PC-3 (cell line): ENCODE measurements around the gene FIS1. TPM values are rescaled to one million over a fixed set of nuclear protein-coding genes. Genes with fewer than 3 reads are reported as not detected.

Experiments
- ATAC-seq: fragments of 200-7000 bp; cut with Tn5 transposase; 2 replicates; pipeline ENCODE4 v1.9.1; 2020; ENCODE audit warnings: mild to moderate bottlenecking, moderate library complexity
- BruUV-seq: library from RNA; stranded (reverse); fragments of 400-500 nt; replicated peaks from 2 replicates; lab custom pipeline; 2021; lab: Mats Ljungman, UMichigan
- CTCF ChIA-PET: fragments of 300-600 bp; sonication (Branson Sonifier 250); formaldehyde crosslinking; loops from one replicate; lab custom pipeline; 2022; ENCODE audit warnings: antibody characterized with exemption; lab: Charles Lee
- POLR2A ChIA-PET: fragments of 300-600 bp; sonication (Branson Sonifier 250); formaldehyde crosslinking; loops from one replicate; lab custom pipeline; 2022; ENCODE audit warnings: antibody characterized with exemption; ENCODE audit not compliant: unreplicated experiment; lab: Charles Lee
- DNase-seq: peaks from one replicate; pipeline ENCODE4 v3.0.0-alpha.2; 2015
- H2AFZ ChIP-seq: fragments of 300-600 bp; sonication (generic); 2 replicates; pipeline ENCODE4 v1.6.0; 2016; ENCODE audit warnings: antibody characterized with exemption, low read length
- H3F3A ChIP-seq: fragments of 300-600 bp; sonication (generic); one replicate; pipeline ENCODE4 v1.6.0; 2017; ENCODE audit warnings: antibody characterized with exemption, low read length, control low read depth, mild to moderate bottlenecking; ENCODE audit not compliant: unreplicated experiment
- H3K27ac ChIP-seq: fragments of 300-600 bp; sonication (generic); 2 replicates; pipeline ENCODE4 v1.5.1; 2016; ENCODE audit warnings: mild to moderate bottlenecking, low read length
- H3K27me3 ChIP-seq: fragments of 300-600 bp; sonication (generic); 2 replicates; pipeline ENCODE4 v1.6.1; 2016; ENCODE audit warnings: low read length, mixed read lengths
- H3K36me3 ChIP-seq: fragments of 300-600 bp; sonication (generic); 2 replicates; pipeline ENCODE4 v1.6.1; 2016; ENCODE audit warnings: low read depth, mixed run types, low read length, mixed read lengths
- H3K4me1 ChIP-seq: fragments of 300-600 bp; sonication (generic); 2 replicates; pipeline ENCODE4 v1.5.1; 2016; ENCODE audit warnings: low read length; ENCODE audit not compliant: insufficient read depth
- H3K4me2 ChIP-seq: fragments of 300-600 bp; sonication (generic); 2 replicates; pipeline ENCODE4 v1.6.0; 2016; ENCODE audit warnings: low read length
- H3K4me3 ChIP-seq: fragments of 300-600 bp; sonication (generic); 2 replicates; pipeline ENCODE4 v1.5.1; 2016; ENCODE audit warnings: mild to moderate bottlenecking, low read length, mixed read lengths
- H3K79me2 ChIP-seq: fragments of 300-600 bp; sonication (generic); 2 replicates; pipeline ENCODE4 v1.6.1; 2017; ENCODE audit warnings: low read length, mixed read lengths
- H3K9ac ChIP-seq: fragments of 300-600 bp; sonication (generic); 2 replicates; pipeline ENCODE4 v1.6.0; 2016; ENCODE audit warnings: mild to moderate bottlenecking, low read length
- H3K9me2 ChIP-seq: fragments of 300-600 bp; sonication (generic); replicated peaks from 2 replicates; pipeline ENCODE4 v1.6.1; 2016; ENCODE audit warnings: mixed run types, low read length, mixed read lengths
- H3K9me3 ChIP-seq: fragments of 300-600 bp; sonication (generic); 2 replicates; pipeline ENCODE4 v1.6.1; 2016; ENCODE audit warnings: low read length, mixed read lengths
- H4K20me1 ChIP-seq: fragments of 300-600 bp; sonication (generic); 2 replicates; pipeline ENCODE4 v1.6.1; 2016; ENCODE audit warnings: low read length, mixed read lengths
- CTCF ChIP-seq: fragments of 300-600 bp; sonication (generic); conservative IDR thresholded peaks from 2 replicates; pipeline ENCODE4 v1.5.1; 2017; ENCODE audit warnings: antibody characterized with exemption, low read depth, mild to moderate bottlenecking, low read length
- EZH2 ChIP-seq: fragments of 300-600 bp; sonication (generic); IDR thresholded peaks from one replicate; pipeline ENCODE4 v1.6.1; 2017; ENCODE audit warnings: antibody characterized with exemption, mild to moderate bottlenecking, low read length; ENCODE audit not compliant: unreplicated experiment
- EZH2phosphoT487 ChIP-seq: fragments of 300-600 bp; sonication (generic); IDR thresholded peaks from 2 replicates; pipeline ENCODE4 v1.6.1; 2018; ENCODE audit warnings: mild to moderate bottlenecking, antibody characterized with exemption, low read length, borderline replicate concordance
- intact Hi-C: fragments of 100-400 bp; cut with micrococcal nuclease; formaldehyde crosslinking; loops from 2 replicates; pipeline ENCODE4 v1.9.0; 2023
- total RNA-seq: library from RNA; depleted of rRNA; stranded (reverse); fragments of >200 nt; gene quantifications from 2 replicates; pipeline ENCODE4 v1.2.3, GENCODE V29; 2014

FIS1 gene
- total RNA-seq, 1 experiment from 2014 or later: 146 TPM

DNA sequence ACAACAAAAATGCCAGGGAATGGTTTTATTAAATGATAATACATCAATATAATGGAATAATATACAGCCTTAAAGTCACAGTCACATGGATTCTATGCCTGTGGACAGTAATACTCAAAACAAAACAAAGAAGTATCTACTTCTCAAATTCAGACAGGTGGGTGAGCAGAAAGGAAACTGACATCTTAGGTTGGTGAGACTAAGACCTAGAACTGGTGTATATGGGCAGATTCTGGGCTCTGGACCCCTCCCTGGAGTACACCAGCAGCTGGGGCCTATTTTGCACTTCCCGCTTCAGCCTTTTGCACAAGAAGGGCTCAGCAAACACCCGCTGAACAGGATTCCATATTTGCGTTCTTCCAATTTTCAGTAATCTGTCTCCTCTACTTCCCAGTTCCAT lies 5.4 kb upstream of the FIS1 start:
- intact Hi-C loops: no loop called here
- peaks cover 46% of the 10 kb centered on the region for H3K79me2 ChIP-seq
- no peaks in the 10 kb centered on the region for H3F3A ChIP-seq
- BruUV-seq: no TSS peak
- no peak overlapping the region for H2AFZ ChIP-seq
- no peaks in the 10 kb centered on the region for H3K36me3 ChIP-seq
- ChIA-PET POLR2A (no interaction called here), CTCF (no interaction called here)
- peak overlapping the region; percentile 90 for H3K4me2 ChIP-seq
- H3K9me3 ChIP-seq: no peaks in the 10 kb centered on the region
- DNase-seq (no peak), ATAC-seq (no peak)
- no peaks in the 10 kb centered on the region for H4K20me1 ChIP-seq
- H3K27ac ChIP-seq: no peak overlapping the region
- H3K9ac ChIP-seq: no peak overlapping the region
- TF ChIP-seq EZH2 (no peak), CTCF (no peak), EZH2phosphoT487 (no peak)
- H3K4me3 ChIP-seq: peak overlapping the region; percentile 99; the same call in 1 of the 2 replicates
- H3K9me2 ChIP-seq: no peaks in the 10 kb centered on the region
- H3K27me3 ChIP-seq: no peaks in the 10 kb centered on the region
- peaks cover 3% of the 10 kb centered on the region for H3K4me1 ChIP-seq

GRCh38 chr7:101248276-101248675 lies 3.4 kb upstream of the FIS1 start:
- Histone ChIP-seq H3K27me3 (no peaks in the 10 kb centered on the region), H3K27ac (no peak overlapping the region), H3F3A (no peaks in the 10 kb centered on the region), H2AFZ (no peak overlapping the region), H3K9me3 (no peaks in the 10 kb centered on the region), H4K20me1 (no peaks in the 10 kb centered on the region), H3K36me3 (no peaks in the 10 kb centered on the region), H3K79me2 (peaks cover 54% of the 10 kb centered on the region), H3K4me1 (peaks cover 13% of the 10 kb centered on the region), H3K9me2 (no peaks in the 10 kb centered on the region), H3K4me3 (no peak overlapping the region), H3K4me2 (no peak overlapping the region), H3K9ac (no peak overlapping the region)
- no TSS peak for BruUV-seq
- intact Hi-C loops: no loop called here
- CTCF ChIA-PET: interaction anchor here (1.2 kb wide), 1 partner anchor 35 kb away, joined by 5 read pairs; no protein-coding TSS in a partner anchor
- TF ChIP-seq EZH2phosphoT487 (no peak), CTCF (no peak), EZH2 (no peak)
- ATAC-seq (no peak), DNase-seq (no peak)
- POLR2A ChIA-PET: interaction anchor here (0.6 to 0.7 kb wide), 2 partner anchors 31 to 53 kb away, joined by 3 to 4 read pairs; partner anchors contain the start of gene PLOD3

GRCh38 chr7:101245147-101245668 lies 327 bp upstream of the FIS1 start:
- no peaks in the 10 kb centered on the region for H3F3A ChIP-seq
- H4K20me1 ChIP-seq: no peaks in the 10 kb centered on the region
- peak overlapping the region; percentile 100 for H3K4me2 ChIP-seq
- no peaks in the 10 kb centered on the region for H3K36me3 ChIP-seq
- H3K4me3 ChIP-seq: peak overlapping the region; percentile 97
- peak overlapping the region; percentile 93 for H2AFZ ChIP-seq
- peaks cover 13% of the 10 kb centered on the region for H3K4me1 ChIP-seq
- peak overlapping the region; percentile 94 for H3K9ac ChIP-seq
- BruUV-seq: TSS peak; percentile 81
- H3K27ac ChIP-seq: peak overlapping the region; percentile 78
- ChIA-PET CTCF (interaction anchor here (0.6 to 1.4 kb wide), 4 partner anchors 38 to 103 kb away, joined by 4 to 10 read pairs (median 4); no protein-coding TSS in a partner anchor), POLR2A (interaction anchor here (1.3 kb wide), 1 partner anchor 28 kb away, joined by 7 read pairs; the partner anchor contains the start of genes PLOD3 and ZNHIT1)
- ATAC-seq: no peak
- H3K79me2 ChIP-seq: peaks cover 43% of the 10 kb centered on the region
- TF ChIP-seq EZH2phosphoT487: no peak
- DNase-seq: no peak
- intact Hi-C loops: no loop called here
- no peaks in the 10 kb centered on the region for H3K9me3 ChIP-seq
- no peaks in the 10 kb centered on the region for H3K9me2 ChIP-seq
- H3K27me3 ChIP-seq: no peaks in the 10 kb centered on the region
